GM12801 (cell line): ENCODE results near the gene KCNQ1.

ENCODE experiments used
- TF ChIP-seq, protein P1 (sequence below): IDR thresholded peaks from one replicate; pipeline ENCODE4 v1.5.1; 2011; ENCODE audit warnings: control low read depth; ENCODE audit not compliant: insufficient read length; ENCODE audit errors: extremely low read depth

Gene KCNQ1

DNA sequence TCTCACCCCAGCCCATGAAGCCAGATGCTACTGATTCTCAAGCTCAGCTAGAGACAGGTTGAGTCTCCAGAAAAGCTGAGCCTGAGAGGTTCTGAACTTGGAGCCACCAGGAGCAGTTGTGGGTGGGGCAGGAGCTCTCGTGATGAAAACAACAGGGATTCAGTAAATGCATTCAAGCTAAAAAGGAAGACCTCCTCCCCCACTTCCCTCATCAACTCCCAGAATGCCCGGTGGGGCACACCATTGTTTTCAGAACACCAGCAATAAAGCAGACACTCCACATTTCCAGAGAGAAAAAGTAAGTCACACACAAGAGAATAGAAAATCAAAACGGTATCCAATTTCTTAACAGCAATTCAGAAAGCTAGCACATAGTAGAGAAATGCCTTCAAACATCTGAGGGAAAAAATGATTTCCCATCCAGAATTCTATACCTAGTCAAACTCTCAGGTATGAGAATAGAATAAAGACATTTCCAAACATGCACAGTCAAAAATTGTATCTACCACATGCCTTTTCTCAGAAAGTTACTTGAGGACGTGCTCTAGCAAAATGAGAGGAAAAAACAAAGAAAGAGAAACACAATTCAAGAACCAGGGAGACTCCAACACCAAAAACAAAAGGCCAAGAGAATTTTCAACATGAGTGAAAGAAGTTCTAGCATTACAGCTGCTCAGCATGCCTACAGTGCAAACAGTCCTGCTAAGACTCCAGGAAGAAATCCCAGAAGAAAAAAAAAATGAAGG lies 383.9 kb downstream of the KCNQ1 start:
- TF ChIP-seq, protein P1, sequence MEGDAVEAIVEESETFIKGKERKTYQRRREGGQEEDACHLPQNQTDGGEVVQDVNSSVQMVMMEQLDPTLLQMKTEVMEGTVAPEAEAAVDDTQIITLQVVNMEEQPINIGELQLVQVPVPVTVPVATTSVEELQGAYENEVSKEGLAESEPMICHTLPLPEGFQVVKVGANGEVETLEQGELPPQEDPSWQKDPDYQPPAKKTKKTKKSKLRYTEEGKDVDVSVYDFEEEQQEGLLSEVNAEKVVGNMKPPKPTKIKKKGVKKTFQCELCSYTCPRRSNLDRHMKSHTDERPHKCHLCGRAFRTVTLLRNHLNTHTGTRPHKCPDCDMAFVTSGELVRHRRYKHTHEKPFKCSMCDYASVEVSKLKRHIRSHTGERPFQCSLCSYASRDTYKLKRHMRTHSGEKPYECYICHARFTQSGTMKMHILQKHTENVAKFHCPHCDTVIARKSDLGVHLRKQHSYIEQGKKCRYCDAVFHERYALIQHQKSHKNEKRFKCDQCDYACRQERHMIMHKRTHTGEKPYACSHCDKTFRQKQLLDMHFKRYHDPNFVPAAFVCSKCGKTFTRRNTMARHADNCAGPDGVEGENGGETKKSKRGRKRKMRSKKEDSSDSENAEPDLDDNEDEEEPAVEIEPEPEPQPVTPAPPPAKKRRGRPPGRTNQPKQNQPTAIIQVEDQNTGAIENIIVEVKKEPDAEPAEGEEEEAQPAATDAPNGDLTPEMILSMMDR, result no peak

DNA sequence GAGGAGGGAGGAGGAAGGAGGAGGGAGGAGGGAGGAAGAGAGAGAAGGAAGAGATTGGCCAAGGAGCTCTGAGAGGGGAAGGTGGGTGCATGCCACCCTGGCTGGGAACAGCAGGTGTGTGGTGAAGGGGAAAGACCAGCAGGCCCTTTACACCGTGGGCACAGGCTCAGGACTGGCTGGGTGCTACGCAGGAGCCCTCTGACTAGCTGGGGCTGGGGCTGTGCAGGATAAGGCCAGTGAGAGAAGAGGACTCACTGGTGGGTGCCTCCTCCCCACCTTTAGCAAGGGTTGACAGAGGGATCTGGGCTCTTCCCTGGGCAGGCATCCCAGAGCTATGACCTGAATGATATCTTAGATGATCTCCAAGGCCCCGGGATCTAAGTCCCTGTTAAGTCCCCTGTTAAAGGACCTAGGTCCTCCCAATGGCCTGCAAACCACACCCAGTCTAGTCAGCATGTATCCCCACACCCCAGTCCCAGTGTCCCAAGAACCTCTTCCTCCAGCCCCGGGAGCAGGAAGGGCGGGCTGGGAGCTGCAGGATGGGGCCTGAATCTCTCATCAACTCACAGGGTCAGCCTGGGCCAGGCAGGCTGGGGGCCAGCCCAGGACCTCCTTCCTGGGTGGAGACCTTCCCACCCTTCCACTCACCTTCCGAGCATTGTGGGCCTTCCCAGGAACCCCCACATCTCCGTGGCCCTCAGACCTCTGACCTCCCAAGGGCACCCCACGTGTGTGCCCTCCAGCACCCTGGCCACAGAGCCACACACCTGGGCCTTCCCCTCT lies 385.4 kb downstream of the KCNQ1 start:
- TF ChIP-seq, protein P1, result no peak

DNA sequence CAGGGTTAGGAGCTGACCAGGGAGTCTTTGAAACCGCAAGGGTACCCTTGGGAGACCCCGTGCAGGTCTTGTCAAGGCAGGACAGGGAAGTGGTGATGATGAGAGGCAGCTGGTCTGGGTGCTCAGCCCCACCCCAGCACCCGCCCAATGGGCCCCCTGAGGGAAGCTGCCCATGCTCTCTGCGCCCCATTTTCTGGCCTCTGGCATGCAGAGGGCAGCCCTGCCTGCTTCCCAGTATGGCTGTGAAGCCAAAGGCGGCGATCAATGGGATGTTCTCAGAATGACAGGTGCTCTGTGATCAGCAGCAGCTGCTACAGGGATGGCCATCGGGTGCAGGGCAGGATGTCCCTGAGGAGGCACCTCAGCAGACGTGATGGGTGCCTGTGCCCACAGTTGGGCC lies 386.1 kb downstream of the KCNQ1 start:
- TF ChIP-seq, protein P1, result no peak

DNA sequence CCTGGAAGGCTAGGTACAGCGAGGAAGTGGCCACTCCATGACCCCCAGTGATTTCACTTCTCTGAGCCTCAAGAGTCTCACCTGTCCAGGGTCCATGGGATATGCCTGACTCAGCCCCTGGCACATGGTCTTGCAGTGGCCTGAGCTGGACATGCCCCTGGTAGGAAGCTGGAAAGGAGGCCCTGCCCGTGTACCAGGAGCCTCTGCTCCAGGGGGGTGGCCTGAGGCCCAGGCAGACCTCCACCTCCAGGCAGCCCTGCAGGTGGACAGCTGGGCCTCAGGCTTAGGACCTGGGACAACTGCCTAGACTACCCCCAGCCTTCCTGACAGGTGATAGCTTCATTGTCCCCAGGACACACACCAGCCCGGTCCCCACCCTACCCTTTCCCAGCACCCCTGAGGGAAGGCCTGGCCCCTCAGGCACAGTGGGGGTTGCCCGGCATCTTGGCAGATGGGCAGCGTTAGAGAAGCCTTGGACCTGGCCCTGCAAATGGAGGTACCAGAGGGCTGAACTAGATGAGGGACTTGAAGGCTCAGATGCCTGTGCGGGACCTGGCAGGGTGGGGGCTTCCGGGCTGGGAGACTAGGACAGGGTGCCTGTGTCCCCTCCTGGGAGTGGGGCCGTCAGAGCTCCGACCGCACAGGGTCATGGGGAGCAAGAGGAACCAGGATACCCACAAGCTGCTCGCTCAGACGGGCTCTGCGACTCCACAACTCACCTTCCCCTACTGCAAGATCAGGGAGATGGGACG lies 387.1 kb downstream of the KCNQ1 start:
- TF ChIP-seq, protein P1, result no peak

DNA sequence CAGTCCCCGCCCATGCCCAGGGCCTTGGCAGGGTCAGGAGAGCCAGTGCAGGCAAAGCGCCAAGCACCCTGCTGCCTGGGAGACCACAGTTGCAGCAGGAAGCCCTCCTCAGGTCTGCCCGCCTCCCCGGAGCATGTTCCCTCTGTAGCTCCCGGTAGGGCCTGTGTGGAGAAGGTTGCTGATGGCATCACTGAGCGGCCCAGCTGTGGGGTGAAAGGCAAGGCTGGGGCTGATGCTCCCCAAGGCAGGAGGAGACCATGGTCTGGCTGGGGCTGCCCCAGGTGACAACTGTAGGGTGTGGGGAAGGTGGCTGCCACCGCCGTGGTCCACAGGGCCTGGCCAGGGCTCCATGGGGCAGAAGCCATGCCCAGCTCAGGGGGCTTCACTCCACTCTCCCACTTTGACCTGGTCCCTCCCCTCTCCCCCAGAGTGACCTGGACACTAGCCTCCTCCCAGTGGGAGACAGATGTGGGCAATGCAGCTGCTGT lies 387.8 kb downstream of the KCNQ1 start:
- TF ChIP-seq, protein P1, result no peak

DNA sequence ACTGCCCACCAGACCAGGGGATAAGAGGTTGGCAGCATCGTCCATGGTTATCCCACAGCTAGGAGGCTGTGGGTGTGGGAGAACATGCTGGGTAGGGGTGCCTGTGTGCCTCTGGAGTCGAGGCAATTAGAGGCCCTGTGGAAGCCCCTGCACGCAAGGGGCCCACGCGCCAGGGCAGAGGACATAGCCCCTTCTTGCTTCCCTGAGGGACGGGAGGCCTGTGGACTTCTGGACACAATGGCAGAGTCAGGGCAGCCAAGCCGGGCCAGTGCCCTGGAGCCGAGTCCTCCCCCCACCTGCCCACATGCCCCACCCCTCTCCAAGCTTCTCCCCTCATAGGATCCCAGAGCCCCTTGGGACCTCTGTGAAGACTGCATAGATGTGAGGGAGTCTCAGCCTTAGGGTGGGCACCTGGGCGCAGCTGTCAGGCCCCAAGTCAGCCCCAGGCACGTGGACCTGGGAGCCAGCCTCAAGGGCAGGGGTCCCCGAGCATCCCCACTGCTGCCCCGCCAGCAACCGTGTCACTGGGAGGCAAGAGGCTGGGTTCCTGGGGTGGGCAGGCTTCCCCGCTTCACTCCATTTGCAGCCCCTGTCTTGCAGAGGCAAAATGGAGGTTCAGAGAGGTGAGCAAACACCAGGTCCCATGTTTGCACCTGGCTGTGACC lies 388.4 kb downstream of the KCNQ1 start:
- TF ChIP-seq, protein P1, result no peak
